Measurements from ENCODE around the gene HCK. TPM values are rescaled to one million over a fixed set of nuclear protein-coding genes. Genes with fewer than 3 reads are reported as not detected.

HCK gene
- total and polyA plus RNA-seq, 2 donors (not counting 1 experiment from before 2014, with no cell fraction given) = not detected

DNA sequence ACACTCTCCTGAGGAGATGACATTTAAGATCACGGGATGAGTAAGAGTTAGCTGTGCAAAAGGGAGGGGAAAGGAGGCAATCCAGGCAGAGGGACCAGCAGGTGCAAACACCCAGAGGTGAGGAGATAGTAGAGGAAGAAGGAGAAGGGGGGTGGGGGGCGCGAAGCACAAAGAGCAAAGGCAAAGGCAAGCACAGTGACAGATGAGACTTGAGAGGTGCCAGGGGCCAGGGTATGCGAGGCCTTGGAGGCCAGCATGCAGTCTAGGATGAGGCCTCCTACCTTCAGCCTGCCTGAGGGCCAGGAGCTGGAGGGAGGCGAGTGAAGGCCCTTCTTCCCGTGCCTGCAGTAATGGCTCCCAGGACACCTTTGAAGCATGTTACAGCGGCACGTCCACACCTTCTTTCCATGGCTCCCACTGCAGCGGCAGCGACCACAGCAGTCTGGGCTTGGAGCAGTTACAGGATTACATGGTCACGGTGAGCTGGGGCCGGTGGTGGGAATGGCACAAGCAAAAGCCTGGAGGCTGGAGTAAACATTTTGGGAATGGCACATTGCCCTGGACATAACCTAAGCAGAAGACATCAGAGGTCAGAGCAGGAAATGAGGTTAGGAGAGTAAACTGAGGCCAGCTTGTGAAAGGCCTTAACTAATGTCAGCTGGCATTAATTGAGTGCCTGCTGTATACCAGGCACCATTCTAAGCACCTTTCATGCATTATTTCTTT lies 23.2 kb upstream of the HCK start:
- Histone ChIP-seq H4K20me1 (ENCODE audit: control insufficient read depth, extremely low read depth, insufficient read depth, low read length) (no peaks in the 10 kb centered on the region), H2AFZ (ENCODE audit: low read length) (no peak overlapping the region), H3K79me2 (ENCODE audit: control insufficient read depth, insufficient read depth, low read length) (no peaks in the 10 kb centered on the region), H3K27ac (ENCODE audit: insufficient read depth, low read length) (no peak overlapping the region), H3K9ac (ENCODE audit: insufficient read depth, low read length) (no peak overlapping the region), H3K4me3 (replicated peaks in 1 of 4; ENCODE audit: control extremely low read depth in 1 of 4, insufficient read depth in 1 of 4, low read depth in 3 of 4, low read length in 4 of 4) (no peak overlapping the region), H3K36me3 (ENCODE audit: control insufficient read depth, insufficient read depth, low read length) (no peaks in the 10 kb centered on the region), H3K27me3 (ENCODE audit: control insufficient read depth, insufficient read depth, low read length) (peaks cover 19% of the 10 kb centered on the region), H3K4me2 (ENCODE audit: extremely low read depth, insufficient read depth, low read length) (no peak overlapping the region), H3K9me3 (ENCODE audit: control insufficient read depth, insufficient read depth, low read depth, low read length) (no peaks in the 10 kb centered on the region), H3K4me1 (ENCODE audit: control insufficient read depth, extremely low read depth, insufficient read depth, low read length) (no peaks in the 10 kb centered on the region)
- peak in 1 of 2 donors; percentile 13 for DNase-seq (ENCODE audit: low read depth in 2 of 2)
- TF ChIP-seq, protein P1, sequence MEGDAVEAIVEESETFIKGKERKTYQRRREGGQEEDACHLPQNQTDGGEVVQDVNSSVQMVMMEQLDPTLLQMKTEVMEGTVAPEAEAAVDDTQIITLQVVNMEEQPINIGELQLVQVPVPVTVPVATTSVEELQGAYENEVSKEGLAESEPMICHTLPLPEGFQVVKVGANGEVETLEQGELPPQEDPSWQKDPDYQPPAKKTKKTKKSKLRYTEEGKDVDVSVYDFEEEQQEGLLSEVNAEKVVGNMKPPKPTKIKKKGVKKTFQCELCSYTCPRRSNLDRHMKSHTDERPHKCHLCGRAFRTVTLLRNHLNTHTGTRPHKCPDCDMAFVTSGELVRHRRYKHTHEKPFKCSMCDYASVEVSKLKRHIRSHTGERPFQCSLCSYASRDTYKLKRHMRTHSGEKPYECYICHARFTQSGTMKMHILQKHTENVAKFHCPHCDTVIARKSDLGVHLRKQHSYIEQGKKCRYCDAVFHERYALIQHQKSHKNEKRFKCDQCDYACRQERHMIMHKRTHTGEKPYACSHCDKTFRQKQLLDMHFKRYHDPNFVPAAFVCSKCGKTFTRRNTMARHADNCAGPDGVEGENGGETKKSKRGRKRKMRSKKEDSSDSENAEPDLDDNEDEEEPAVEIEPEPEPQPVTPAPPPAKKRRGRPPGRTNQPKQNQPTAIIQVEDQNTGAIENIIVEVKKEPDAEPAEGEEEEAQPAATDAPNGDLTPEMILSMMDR (conservative IDR thresholded peaks at IDR 0.05 in 1 of 2, IDR thresholded peaks at IDR 0.05 in 1 of 2; ENCODE audit: low read depth in 1 of 2, low read length in 2 of 2) = no peak
- no peak for TF ChIP-seq EZH2 (IDR thresholded peaks at IDR 0.05; ENCODE audit: low read length, missing control alignments)

DNA sequence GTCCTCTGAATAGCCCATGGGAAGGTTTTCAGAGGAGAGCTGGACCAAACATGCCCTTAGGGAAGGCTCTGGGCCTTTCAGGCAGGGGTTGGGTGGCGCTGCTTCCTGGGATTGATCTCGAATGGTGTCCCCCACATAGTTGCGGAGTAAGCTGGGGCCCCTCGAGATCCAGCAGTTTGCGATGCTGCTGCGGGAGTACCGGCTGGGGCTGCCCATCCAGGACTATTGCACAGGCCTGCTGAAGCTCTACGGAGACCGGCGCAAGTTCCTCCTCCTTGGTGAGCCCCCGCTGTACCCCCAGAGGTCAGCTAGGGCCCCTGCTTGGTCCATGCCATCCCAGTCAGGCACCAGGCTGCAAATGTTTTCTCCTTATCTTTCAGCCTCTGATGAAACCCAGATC lies 22.5 kb upstream of the HCK start:
- Histone ChIP-seq H4K20me1 (ENCODE audit: control insufficient read depth, extremely low read depth, insufficient read depth, low read length) (no peaks in the 10 kb centered on the region), H3K36me3 (ENCODE audit: control insufficient read depth, insufficient read depth, low read length) (no peaks in the 10 kb centered on the region), H3K79me2 (ENCODE audit: control insufficient read depth, insufficient read depth, low read length) (no peaks in the 10 kb centered on the region), H3K4me2 (ENCODE audit: extremely low read depth, insufficient read depth, low read length) (no peak overlapping the region), H3K27ac (ENCODE audit: insufficient read depth, low read length) (no peak overlapping the region), H3K4me3 (replicated peaks in 1 of 4; ENCODE audit: control extremely low read depth in 1 of 4, insufficient read depth in 1 of 4, low read depth in 3 of 4, low read length in 4 of 4) (no peak overlapping the region), H3K9me3 (ENCODE audit: control insufficient read depth, insufficient read depth, low read depth, low read length) (no peaks in the 10 kb centered on the region), H3K9ac (ENCODE audit: insufficient read depth, low read length) (no peak overlapping the region), H3K27me3 (ENCODE audit: control insufficient read depth, insufficient read depth, low read length) (peaks cover 25% of the 10 kb centered on the region), H3K4me1 (ENCODE audit: control insufficient read depth, extremely low read depth, insufficient read depth, low read length) (no peaks in the 10 kb centered on the region), H2AFZ (ENCODE audit: low read length) (no peak overlapping the region)
- TF ChIP-seq, protein P1 (conservative IDR thresholded peaks at IDR 0.05 in 1 of 2, IDR thresholded peaks at IDR 0.05 in 1 of 2; ENCODE audit: low read depth in 1 of 2, low read length in 2 of 2) = no peak
- no peak for TF ChIP-seq EZH2 (IDR thresholded peaks at IDR 0.05; ENCODE audit: low read length, missing control alignments)
- no peak for DNase-seq (ENCODE audit: low read depth in 2 of 2)

DNA sequence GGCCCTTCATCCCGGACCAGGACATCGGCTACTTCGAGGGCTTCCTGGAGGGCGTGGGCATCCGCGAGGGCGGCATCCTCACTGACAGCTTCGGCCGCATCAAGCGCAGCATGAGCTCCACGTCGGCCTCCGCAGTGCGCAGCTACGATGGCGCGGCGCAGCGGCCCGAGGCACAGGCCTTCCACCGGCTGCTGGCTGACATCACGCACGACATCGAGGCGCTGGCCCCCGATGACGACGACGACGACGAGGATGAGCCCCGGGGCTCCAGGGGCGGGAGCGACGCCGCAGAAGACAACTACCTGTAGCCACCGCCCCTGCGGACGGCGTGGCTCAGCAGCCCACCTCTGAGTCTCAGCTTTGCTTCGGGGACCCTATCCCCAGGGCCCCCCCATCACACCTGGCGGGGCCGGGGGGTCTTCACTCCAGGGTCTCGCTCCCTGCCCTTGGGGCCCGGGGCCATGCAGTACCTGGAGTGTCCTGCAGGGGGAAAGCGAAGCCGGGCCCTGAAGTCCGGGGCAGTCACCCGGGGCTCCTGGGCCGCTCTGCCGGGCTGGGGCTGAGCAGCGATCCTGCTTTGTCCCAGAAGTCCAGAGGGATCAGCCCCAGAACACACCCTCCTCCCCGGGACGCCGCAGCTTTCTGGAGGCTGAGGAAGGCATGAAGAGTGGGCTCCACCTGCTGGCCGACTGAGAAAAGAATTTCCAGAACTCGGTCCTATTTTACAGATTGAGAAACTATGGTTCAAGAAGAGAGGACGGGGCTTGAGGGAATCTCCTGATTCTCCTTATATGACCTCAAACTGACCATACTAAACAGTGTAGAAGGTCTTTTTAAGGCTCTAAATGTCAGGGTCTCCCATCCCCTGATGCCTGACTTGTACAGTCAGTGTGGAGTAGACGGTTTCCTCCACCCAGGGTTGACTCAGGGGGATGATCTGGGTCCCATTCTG lies 20.8 kb upstream of the HCK start:
- Histone ChIP-seq H3K27ac (ENCODE audit: insufficient read depth, low read length) (no peak overlapping the region), H3K4me1 (ENCODE audit: control insufficient read depth, extremely low read depth, insufficient read depth, low read length) (no peaks in the 10 kb centered on the region), H3K9me3 (ENCODE audit: control insufficient read depth, insufficient read depth, low read depth, low read length) (no peaks in the 10 kb centered on the region), H3K79me2 (ENCODE audit: control insufficient read depth, insufficient read depth, low read length) (no peaks in the 10 kb centered on the region), H3K9ac (ENCODE audit: insufficient read depth, low read length) (no peak overlapping the region), H4K20me1 (ENCODE audit: control insufficient read depth, extremely low read depth, insufficient read depth, low read length) (no peaks in the 10 kb centered on the region), H3K4me2 (ENCODE audit: extremely low read depth, insufficient read depth, low read length) (peak overlapping the region; percentile 11), H3K36me3 (ENCODE audit: control insufficient read depth, insufficient read depth, low read length) (no peaks in the 10 kb centered on the region), H2AFZ (ENCODE audit: low read length) (no peak overlapping the region), H3K4me3 (replicated peaks in 1 of 4; ENCODE audit: control extremely low read depth in 1 of 4, insufficient read depth in 1 of 4, low read depth in 3 of 4, low read length in 4 of 4) (peak overlapping the region in 1 of 4 experiments; percentile 22), H3K27me3 (ENCODE audit: control insufficient read depth, insufficient read depth, low read length) (peaks cover 37% of the 10 kb centered on the region)
- peak; percentile 75 to 80 for DNase-seq (ENCODE audit: low read depth in 2 of 2)
- TF ChIP-seq, protein P1 (conservative IDR thresholded peaks at IDR 0.05 in 1 of 2, IDR thresholded peaks at IDR 0.05 in 1 of 2; ENCODE audit: low read depth in 1 of 2, low read length in 2 of 2) = peak; percentile 71 to 88
- peak; percentile 58 for TF ChIP-seq EZH2 (IDR thresholded peaks at IDR 0.05; ENCODE audit: low read length, missing control alignments)
